CD4-positive, alpha-beta memory T cell (primary cell): ENCODE results near the gene TMEM31. TPM values are rescaled to one million over a fixed set of nuclear protein-coding genes. Genes with fewer than 3 reads are reported as not detected.

Source experiments
- CTCF ChIA-PET: fragments of 350-600 bp; sonication (Branson Sonifier 250); formaldehyde crosslinking; loops from one replicate; lab custom pipeline; 2021; ENCODE audit warnings: inconsistent platforms; ENCODE audit not compliant: partially characterized antibody; lab: Charles Lee
- POLR2A ChIA-PET: fragments of 350-600 bp; sonication (Branson Sonifier 250); formaldehyde crosslinking; loops from one replicate; lab custom pipeline; 2021; ENCODE audit not compliant: partially characterized antibody; lab: Charles Lee
- DNase-seq, 5 donors: peaks; one replicate each; pipeline versions ENCODE4 v3.0.0 to v3.0.0-alpha.2; 2020 to 2022; ENCODE audit warnings: mixed read lengths in 1 of 5
- H3K27ac ChIP-seq: one replicate; pipeline ENCODE4 v1.7.0; 2013; ENCODE audit warnings: low read depth, low read length
- H3K27me3 ChIP-seq: 2 replicates; pipeline ENCODE4 v1.7.0; 2013; ENCODE audit warnings: mild to moderate bottlenecking, low read length, moderate library complexity; ENCODE audit not compliant: insufficient read depth
- H3K36me3 ChIP-seq: 2 replicates; pipeline ENCODE4 v1.7.0; 2013; ENCODE audit warnings: mild to moderate bottlenecking, low read length, moderate library complexity; ENCODE audit not compliant: insufficient read depth
- H3K4me1 ChIP-seq: 2 replicates; pipeline ENCODE4 v1.7.0; 2013; ENCODE audit warnings: mild to moderate bottlenecking, low read length, moderate library complexity; ENCODE audit not compliant: insufficient read depth
- H3K4me3 ChIP-seq, 2 donors: one replicate each; pipeline ENCODE4 v1.7.0; 2013; ENCODE audit warnings: low read length in 2 of 2, mild to moderate bottlenecking in 1 of 2
- H3K9me3 ChIP-seq, 2 donors: one replicate each; pipeline ENCODE4 v1.7.0; 2013; ENCODE audit warnings: low read length in 2 of 2, control low read depth in 1 of 2; ENCODE audit not compliant: control insufficient read depth in 1 of 2
- H3K27ac Mint-ChIP-seq, 7 donors: one replicate each; pipeline ENCODE4 v1.8.0; 2020 to 2021; ENCODE audit warnings: mixed read lengths in 7 of 7, mild to moderate bottlenecking in 6 of 7, inconsistent platforms in 3 of 7, moderate library complexity in 3 of 7
- H3K27me3 Mint-ChIP-seq, 2 donors: one replicate each; pipeline ENCODE4 v1.8.0; 2020 to 2021; ENCODE audit warnings: mixed read lengths in 2 of 2
- H3K36me3 Mint-ChIP-seq, 2 donors: one replicate each; pipeline ENCODE4 v1.8.0; 2020 to 2021; ENCODE audit warnings: mixed read lengths in 2 of 2, inconsistent platforms in 1 of 2, mild to moderate bottlenecking in 1 of 2
- H3K4me1 Mint-ChIP-seq, 4 donors: one replicate each; pipeline ENCODE4 v1.8.0; 2020 to 2021; ENCODE audit warnings: mixed read lengths in 4 of 4, mild to moderate bottlenecking in 1 of 4
- H3K4me3 Mint-ChIP-seq, 8 donors: one replicate each; pipeline ENCODE4 v1.8.0; 2020 to 2021; ENCODE audit warnings: mixed read lengths in 8 of 8, mild to moderate bottlenecking in 7 of 8, moderate library complexity in 6 of 8, inconsistent platforms in 3 of 8
- H3K9me3 Mint-ChIP-seq, 8 donors: one replicate each; pipeline ENCODE4 v1.8.0; 2020 to 2021; ENCODE audit warnings: mixed read lengths in 8 of 8, mild to moderate bottlenecking in 5 of 8, inconsistent platforms in 3 of 8, moderate library complexity in 1 of 8
- intact Hi-C: fragments of 100-400 bp; cut with micrococcal nuclease; formaldehyde crosslinking; loops from one replicate; pipeline ENCODE4 v1.15.1; 2023
- polyA plus RNA-seq, 2 donors: library from polyadenylated mRNA; unstranded; fragments of 300-500 nt; fragmentation: Illumina TruSeq; gene quantifications; one replicate each; pipeline ENCODE4 v1.2.3, GENCODE V29; 2021
- total RNA-seq, 2 experiments: library from RNA; stranded (reverse); gene quantifications; one replicate each; pipeline ENCODE4 v1.2.3, GENCODE V29; 2021

TMEM31 gene
- total and polyA plus RNA-seq, 4 experiments from 2014 or later, result 0.39 TPM; not detected in 3

DNA sequence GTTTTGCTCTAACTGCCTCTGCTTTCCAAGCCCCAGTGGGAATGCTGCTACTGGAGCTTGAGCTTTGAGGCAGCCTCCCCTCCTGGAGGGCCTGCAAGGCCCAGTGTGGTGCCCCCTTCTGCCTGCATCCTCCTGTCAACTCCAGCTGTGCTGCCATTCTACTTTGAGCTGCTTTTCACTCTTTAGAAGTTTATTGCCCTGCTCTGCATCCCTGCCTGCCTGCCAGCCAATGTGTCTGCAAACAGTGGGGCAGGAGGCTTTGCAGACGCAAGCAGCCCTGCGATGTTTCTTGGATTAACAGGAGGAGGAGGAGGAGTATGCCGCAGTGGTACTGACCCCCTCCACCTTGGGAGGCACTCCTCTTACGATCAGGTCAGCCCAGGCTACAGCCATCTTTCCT is 16.4 kb downstream of the TMEM31 start:
- Histone ChIP-seq H3K4me1 (no peaks in the 10 kb centered on the region), H3K27ac (no peak overlapping the region), H3K36me3 (no peaks in the 10 kb centered on the region), H3K9me3 (no peaks in the 10 kb centered on the region), H3K27me3 (no peaks in the 10 kb centered on the region), H3K4me3 (no peak overlapping the region)
- H3K36me3 Mint-ChIP-seq, result no peaks in the 10 kb centered on the region
- no peaks in the 10 kb centered on the region for H3K9me3 Mint-ChIP-seq
- H3K4me1 Mint-ChIP-seq, result no peaks in the 10 kb centered on the region
- H3K4me3 Mint-ChIP-seq, result no peak overlapping the region
- ChIA-PET POLR2A (no interaction called here), CTCF (no interaction called here)
- intact Hi-C loops, result no loop called here
- DNase-seq, result no peak
- H3K27me3 Mint-ChIP-seq, result peaks cover 0 to 2% of the 10 kb centered on the region in 2 donors
- no peak overlapping the region for H3K27ac Mint-ChIP-seq

DNA sequence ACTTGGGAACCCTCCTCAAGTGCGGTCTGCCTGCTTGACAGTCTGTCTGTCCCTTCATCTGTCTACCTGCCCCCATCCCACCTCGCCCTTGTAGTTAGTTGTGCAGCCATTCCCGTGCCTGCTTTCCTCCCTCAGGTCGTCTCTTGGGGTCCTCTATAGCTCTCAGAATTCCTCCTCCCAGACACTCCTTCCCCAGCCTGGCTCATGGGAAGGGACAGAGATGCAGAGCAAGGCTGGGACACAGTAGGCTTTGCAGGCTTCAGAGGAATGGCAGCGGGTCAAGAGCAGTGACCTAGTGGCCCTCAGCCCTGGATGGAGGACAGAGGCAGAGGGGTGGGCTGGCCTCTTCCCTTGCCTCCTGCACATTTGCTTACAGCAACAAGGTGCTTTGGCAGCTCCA is 18.3 kb downstream of the TMEM31 start:
- CTCF ChIA-PET, result interaction anchor here (1.0 kb wide), 1 partner anchor 17 kb away, joined by 3 read pairs; no protein-coding TSS in a partner anchor
- Histone ChIP-seq H3K36me3 (no peaks in the 10 kb centered on the region), H3K4me1 (no peaks in the 10 kb centered on the region), H3K27me3 (no peaks in the 10 kb centered on the region), H3K27ac (no peak overlapping the region), H3K9me3 (no peaks in the 10 kb centered on the region), H3K4me3 (no peak overlapping the region)
- H3K27me3 Mint-ChIP-seq, result peaks cover 2 to 4% of the 10 kb centered on the region in 2 donors
- H3K9me3 Mint-ChIP-seq, result no peaks in the 10 kb centered on the region
- POLR2A ChIA-PET, result no interaction called here
- no peaks in the 10 kb centered on the region for H3K36me3 Mint-ChIP-seq
- no peak for DNase-seq
- H3K4me1 Mint-ChIP-seq, result no peaks in the 10 kb centered on the region
- intact Hi-C loops, result no loop called here
- no peak overlapping the region for H3K4me3 Mint-ChIP-seq
- no peak overlapping the region for H3K27ac Mint-ChIP-seq

DNA sequence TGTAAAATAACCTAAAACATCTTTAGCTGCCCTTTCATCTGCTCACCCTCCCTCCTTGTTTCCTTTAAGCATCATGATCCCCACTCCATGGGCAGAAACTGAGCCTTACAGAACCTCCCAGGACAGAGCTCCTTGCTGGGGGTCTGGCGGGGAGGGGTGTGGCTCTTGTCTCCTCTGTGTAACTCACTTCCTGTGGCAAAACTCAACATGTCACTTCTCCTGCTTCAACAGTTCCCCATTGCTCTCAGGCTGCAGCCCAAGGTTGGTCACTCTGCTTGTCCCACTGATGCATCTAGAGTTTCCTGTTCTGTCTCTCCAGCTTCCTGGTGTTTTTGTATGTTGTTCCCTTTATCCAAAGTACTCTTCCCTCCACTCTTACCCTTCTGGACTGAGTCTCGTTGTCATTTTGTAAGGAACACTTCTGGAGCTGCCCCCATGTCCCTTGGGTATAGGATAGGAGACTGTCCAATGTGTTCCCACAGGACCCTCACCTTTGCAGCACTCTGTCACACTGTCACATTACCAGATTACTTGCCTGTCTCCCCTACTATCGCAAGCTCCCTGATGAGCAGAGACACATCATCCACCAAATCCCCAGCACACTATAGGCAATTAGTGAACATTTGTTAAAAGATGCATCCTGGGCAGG is 19.6 kb downstream of the TMEM31 start:
- Histone ChIP-seq H3K27me3 (no peaks in the 10 kb centered on the region), H3K36me3 (no peaks in the 10 kb centered on the region), H3K4me1 (no peaks in the 10 kb centered on the region), H3K4me3 (no peak overlapping the region), H3K9me3 (no peaks in the 10 kb centered on the region), H3K27ac (no peak overlapping the region)
- ChIA-PET POLR2A (no interaction called here), CTCF (interaction anchor here (1.2 kb wide), 1 partner anchor 18 kb away, joined by 3 read pairs; no protein-coding TSS in a partner anchor)
- Mint-ChIP-seq H3K36me3 (no peaks in the 10 kb centered on the region), H3K27ac (no peak overlapping the region), H3K4me3 (no peak overlapping the region), H3K4me1 (no peaks in the 10 kb centered on the region), H3K27me3 (peaks cover 2 to 4% of the 10 kb centered on the region in 2 donors), H3K9me3 (no peaks in the 10 kb centered on the region)
- intact Hi-C loops, result no loop called here
- no peak for DNase-seq

DNA sequence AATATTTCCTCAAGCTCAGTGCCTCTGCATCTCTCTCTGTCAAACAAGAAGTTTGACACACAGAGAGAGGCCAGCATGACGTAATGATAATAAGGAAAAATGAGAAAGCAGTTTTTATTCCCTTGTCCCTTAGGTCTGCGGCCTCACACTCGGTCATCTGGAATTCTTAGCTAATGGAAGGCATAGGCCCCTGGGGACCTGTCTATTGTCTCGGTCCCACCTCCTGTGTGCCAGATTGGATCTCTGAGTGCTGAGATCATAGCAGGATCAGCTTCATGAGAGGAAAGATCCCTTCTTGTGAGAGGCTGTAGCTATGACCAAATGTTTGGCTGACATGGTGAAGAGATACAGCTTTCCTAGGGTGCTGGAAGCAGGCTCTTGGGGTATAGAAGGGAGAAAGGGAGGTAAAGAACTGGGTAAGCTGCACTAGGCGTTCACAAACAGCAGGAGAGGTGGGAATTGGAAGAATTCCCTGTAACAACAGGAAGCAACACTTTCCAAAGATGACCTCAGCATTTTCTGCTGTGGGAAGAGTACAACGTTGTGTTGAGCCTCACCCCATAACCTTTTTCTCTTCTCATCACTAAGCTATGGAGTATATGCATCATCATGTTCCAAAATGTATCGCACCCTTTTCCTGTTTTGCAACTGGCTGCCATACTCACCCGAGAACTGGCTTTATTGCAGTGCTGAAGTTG is 20.2 kb downstream of the TMEM31 start:
- Histone ChIP-seq H3K4me1 (no peaks in the 10 kb centered on the region), H3K4me3 (no peak overlapping the region), H3K36me3 (no peaks in the 10 kb centered on the region), H3K9me3 (no peaks in the 10 kb centered on the region), H3K27me3 (no peaks in the 10 kb centered on the region), H3K27ac (no peak overlapping the region)
- ChIA-PET CTCF (interaction anchor here (1.2 kb wide), 1 partner anchor 18 kb away, joined by 3 read pairs; no protein-coding TSS in a partner anchor), POLR2A (no interaction called here)
- Mint-ChIP-seq H3K9me3 (no peaks in the 10 kb centered on the region), H3K4me1 (no peaks in the 10 kb centered on the region), H3K27ac (no peak overlapping the region), H3K27me3 (peaks cover 2 to 4% of the 10 kb centered on the region in 2 donors), H3K36me3 (no peaks in the 10 kb centered on the region), H3K4me3 (no peak overlapping the region)
- DNase-seq, result no peak
- intact Hi-C loops, result no loop called here

DNA sequence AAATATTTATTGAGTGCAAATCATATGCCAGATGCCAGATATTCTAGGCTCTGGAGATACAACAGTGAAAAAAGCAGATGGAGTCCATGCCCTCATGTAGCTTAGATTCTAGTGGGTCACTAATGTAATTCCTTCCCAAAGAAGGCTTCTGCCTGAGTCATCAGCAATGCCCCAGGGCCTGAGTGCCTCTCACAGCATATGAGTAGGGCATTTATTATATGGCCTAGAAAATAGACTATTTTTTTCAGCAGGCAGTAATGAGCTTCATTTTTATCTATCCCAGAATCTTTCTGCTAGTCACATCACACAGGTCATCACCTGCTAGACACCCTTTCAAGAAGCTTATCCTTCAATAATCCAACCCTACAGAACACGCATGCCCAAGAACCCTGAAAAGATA is 22.3 kb downstream of the TMEM31 start:
- DNase-seq, result no peak
- no peak overlapping the region for H3K27ac Mint-ChIP-seq

DNA sequence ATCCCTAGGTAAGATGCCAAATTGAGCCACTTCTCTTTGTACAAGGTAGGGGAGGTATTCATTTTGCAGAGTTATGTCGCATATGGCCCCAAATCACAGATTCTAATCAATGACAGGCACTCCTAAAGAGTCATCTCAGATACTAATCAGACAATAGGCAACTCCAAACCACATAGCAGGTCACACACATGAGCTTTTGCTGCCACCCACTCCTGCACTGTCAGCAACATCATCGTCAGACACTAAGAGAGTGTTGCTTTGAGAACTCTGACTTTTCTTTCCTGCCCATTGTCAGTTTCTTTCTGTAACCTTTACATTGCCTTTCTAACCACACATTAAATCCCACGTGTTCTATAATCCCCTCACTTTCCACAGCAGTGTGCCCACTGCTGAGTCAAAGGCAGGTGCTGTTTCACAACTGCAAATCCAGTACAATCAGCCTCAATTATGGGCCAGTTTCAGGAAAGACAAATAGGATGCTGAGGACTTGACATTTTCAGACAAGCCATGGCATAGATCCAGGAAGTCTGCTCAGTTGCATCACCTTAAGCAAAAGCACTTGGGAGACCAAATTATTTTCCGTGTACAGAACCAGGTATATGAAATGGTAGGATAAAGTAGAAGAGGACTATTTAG is 23.5 kb downstream of the TMEM31 start:
- POLR2A ChIA-PET, result no interaction called here
- Mint-ChIP-seq H3K9me3 (no peaks in the 10 kb centered on the region), H3K4me1 (no peaks in the 10 kb centered on the region), H3K27ac (no peak overlapping the region), H3K36me3 (no peaks in the 10 kb centered on the region), H3K27me3 (peaks cover 2 to 4% of the 10 kb centered on the region in 2 donors), H3K4me3 (no peak overlapping the region)
- Histone ChIP-seq H3K36me3 (no peaks in the 10 kb centered on the region), H3K27me3 (no peaks in the 10 kb centered on the region), H3K4me1 (no peaks in the 10 kb centered on the region), H3K4me3 (no peak overlapping the region), H3K27ac (no peak overlapping the region), H3K9me3 (no peaks in the 10 kb centered on the region)
- CTCF ChIA-PET, result no interaction called here
- intact Hi-C loops, result no loop called here
- DNase-seq, result no peak

More for the DNA sequence above, 22.3 kb downstream of the TMEM31 start:
- H3K36me3 Mint-ChIP-seq, result no peaks in the 10 kb centered on the region
- no peak overlapping the region for H3K4me3 Mint-ChIP-seq
- POLR2A ChIA-PET, result no interaction called here
- intact Hi-C loops, result no loop called here
- no peaks in the 10 kb centered on the region for H3K4me1 ChIP-seq
- no peaks in the 10 kb centered on the region for H3K9me3 ChIP-seq
- no peak overlapping the region for H3K27ac ChIP-seq
- H3K27me3 ChIP-seq, result no peaks in the 10 kb centered on the region
- peaks cover 2 to 4% of the 10 kb centered on the region in 2 donors for H3K27me3 Mint-ChIP-seq
- H3K9me3 Mint-ChIP-seq, result no peaks in the 10 kb centered on the region
- H3K36me3 ChIP-seq, result no peaks in the 10 kb centered on the region
- H3K4me1 Mint-ChIP-seq, result no peaks in the 10 kb centered on the region
- CTCF ChIA-PET, result no interaction called here
- H3K4me3 ChIP-seq, result no peak overlapping the region

DNA sequence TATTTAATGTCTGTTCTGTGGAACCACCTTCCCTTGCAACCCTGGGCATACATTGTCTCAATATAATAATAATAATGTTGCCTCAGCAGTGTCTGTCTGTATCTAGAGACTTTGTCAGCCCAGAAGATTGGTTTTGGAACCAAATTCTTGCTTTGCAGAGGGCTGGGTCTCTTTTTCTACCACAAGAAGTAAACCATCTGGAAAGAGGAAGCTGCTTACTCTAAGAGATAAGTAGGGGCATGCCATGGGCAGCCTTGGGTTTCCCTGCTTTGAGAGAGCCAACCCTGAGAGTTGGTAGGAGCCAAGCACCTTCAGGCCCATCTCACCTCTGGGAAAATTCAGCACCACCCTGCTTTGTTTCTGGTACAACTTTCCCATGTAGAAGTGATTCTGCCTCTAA is 27.0 kb downstream of the TMEM31 start:
- Histone ChIP-seq H3K9me3 (no peaks in the 10 kb centered on the region), H3K4me3 (no peak overlapping the region), H3K27ac (no peak overlapping the region), H3K27me3 (no peaks in the 10 kb centered on the region), H3K4me1 (no peaks in the 10 kb centered on the region), H3K36me3 (no peaks in the 10 kb centered on the region)
- no peaks in the 10 kb centered on the region for H3K36me3 Mint-ChIP-seq
- no peaks in the 10 kb centered on the region for H3K9me3 Mint-ChIP-seq
- no peak overlapping the region for H3K4me3 Mint-ChIP-seq
- intact Hi-C loops, result no loop called here
- no peak overlapping the region for H3K27ac Mint-ChIP-seq
- ChIA-PET POLR2A (no interaction called here), CTCF (no interaction called here)
- DNase-seq, result no peak
- H3K4me1 Mint-ChIP-seq, result no peaks in the 10 kb centered on the region
- H3K27me3 Mint-ChIP-seq, result peaks cover 2 to 4% of the 10 kb centered on the region in 2 donors
